ENCODE data around the gene AK4. TPM values are rescaled to one million over a fixed set of nuclear protein-coding genes. Genes with fewer than 3 reads are reported as not detected.

AK4 gene
- total and polyA plus RNA-seq, 2 of the 4 experiments (the other 2 are of a cell fraction): 12.4 to 30.3 TPM

GRCh38 chr1:65200411-65200810 is 52.4 kb downstream of the AK4 start:
- Histone ChIP-seq H3K4me3 (ENCODE audit: insufficient read depth, low read depth, low read length) (no peak overlapping the region), H2BK120ac (ENCODE audit: low read depth, low read length) (no peak overlapping the region), H3K27ac (ENCODE audit: insufficient read depth, low read length) (no peak overlapping the region), H3K4me2 (ENCODE audit: low read depth, low read length) (no peak overlapping the region), H2AFZ (replicated peaks; ENCODE audit: low read length, poor library complexity) (no peak overlapping the region), H4K91ac (ENCODE audit: insufficient read depth, low read depth, low read length) (no peak overlapping the region), H2BK15ac (ENCODE audit: low read depth, low read length) (no peak overlapping the region), H3K4ac (ENCODE audit: low read depth, low read length) (no peak overlapping the region), H2AK5ac (ENCODE audit: low read depth, low read length) (no peak overlapping the region), H2BK20ac (ENCODE audit: low read depth, low read length) (no peak overlapping the region), H3K9me1 (ENCODE audit: insufficient read depth, low read length) (no peaks in the 10 kb centered on the region), H3K9ac (ENCODE audit: low read depth, low read length) (no peak overlapping the region), H3K14ac (replicated peaks; ENCODE audit: low read depth, low read length) (no peak overlapping the region), H4K8ac (ENCODE audit: low read depth in 2 of 2, low read length in 2 of 2) (no peak overlapping the region), H3K27me3 (ENCODE audit: control insufficient read depth, insufficient read depth, low read length) (no peaks in the 10 kb centered on the region), H3K36me3 (ENCODE audit: control insufficient read depth, insufficient read depth, low read length) (no peaks in the 10 kb centered on the region), H4K5ac (ENCODE audit: low read depth, low read length) (no peak overlapping the region), H3K79me1 (ENCODE audit: low read depth in 1 of 2, low read length in 2 of 2) (peaks cover 0 to 8% of the 10 kb centered on the region in 2 experiments; a peak in 2 of 4 replicates), H4K20me1 (ENCODE audit: insufficient read depth, low read length) (no peaks in the 10 kb centered on the region), H3K4me1 (ENCODE audit: control insufficient read depth, insufficient read depth, low read length) (peaks cover 8% of the 10 kb centered on the region; the same call in 1 of the 2 replicates), H3K23ac (ENCODE audit: low read depth, low read length) (no peak overlapping the region), H2BK5ac (ENCODE audit: low read depth, low read length, poor library complexity, severe bottlenecking) (no peak overlapping the region), H3K9me3 (ENCODE audit: control insufficient read depth, insufficient read depth, low read length) (no peaks in the 10 kb centered on the region), H3K56ac (ENCODE audit: extremely low read depth, insufficient read depth, low read length) (no peak overlapping the region), H3K18ac (ENCODE audit: low read depth, low read length) (no peak overlapping the region), H2AK9ac (replicated peaks; ENCODE audit: low read depth, low read length, poor library complexity) (no peak overlapping the region)
- BruUV-seq (replicated peaks): no TSS peak
- intact Hi-C loops (cut with micrococcal nuclease) (no loop called here), in situ Hi-C loops (cut with MboI; ENCODE audit: low sequenced_read_pairs) (no loop called here), dilution Hi-C loops (cut with HindIII; ENCODE audit: low sequenced_read_pairs, unreplicated experiment) (no loop called here)
- ATAC-seq (ENCODE audit: low read depth) (no peak), DNase-seq (no peak)
- ChIA-PET CTCF (interaction anchor here (1.5 kb wide), 1 partner anchor 9 kb away, joined by 4 read pairs; no protein-coding TSS in a partner anchor), POLR2A (ENCODE audit: unreplicated experiment) (no interaction called here)
- TF ChIP-seq RCOR1 (IDR thresholded peaks at IDR 0.05; ENCODE audit: insufficient replicate concordance, low read length) (no peak), RFX5 (IDR thresholded peaks at IDR 0.05; ENCODE audit: low read depth, low read length) (no peak), NFE2L2 (IDR thresholded peaks at IDR 0.05; ENCODE audit: low read depth, low read length) (no peak), MAFK (IDR thresholded peaks at IDR 0.05; ENCODE audit: low read depth, low read length) (no peak), MAZ (IDR thresholded peaks at IDR 0.05; ENCODE audit: borderline replicate concordance, low read depth, low read length) (no peak), FOS (IDR thresholded peaks at IDR 0.05; ENCODE audit: low read depth, low read length) (no peak), ELK1 (IDR thresholded peaks at IDR 0.05; ENCODE audit: borderline replicate concordance, low read depth, low read length) (no peak), BHLHE40 (IDR thresholded peaks at IDR 0.05; ENCODE audit: low read depth, low read length) (no peak), USF2 (IDR thresholded peaks at IDR 0.05; ENCODE audit: low read depth, low read length) (no peak), SMC3 (IDR thresholded peaks at IDR 0.05; ENCODE audit: low read depth, low read length) (no peak), POLR2A (IDR thresholded peaks at IDR 0.05; ENCODE audit: low read depth, low read length) (no peak), RAD21 (IDR thresholded peaks at IDR 0.05; ENCODE audit: low read length) (no peak), CTCF (conservative IDR thresholded peaks at IDR 0.05; ENCODE audit: low read depth, low read length) (no peak), CHD1 (IDR thresholded peaks at IDR 0.05; ENCODE audit: low read depth, low read length) (no peak), MXI1 (IDR thresholded peaks at IDR 0.05; ENCODE audit: borderline replicate concordance, low read depth, low read length) (no peak), CEBPB (IDR thresholded peaks at IDR 0.05; ENCODE audit: low read depth, low read length) (no peak)
- 100% methylated on average over 2 of the region's 2 CpGs; no CpG with 5 or more reads in 1 of the 2 experiments for WGBS, 2 experiments (ENCODE audit: extremely low coverage in 2 of 2, insufficient read length in 1 of 2)

Measured in IMR-90 (cell line).